ENCODE results near the gene RNGTT. TPM values are rescaled to one million over a fixed set of nuclear protein-coding genes. Genes with fewer than 3 reads are reported as not detected.

RNGTT gene
- total and polyA plus RNA-seq, 12 donors: 3.1 to 10.9 (median 8.6) TPM

DNA sequence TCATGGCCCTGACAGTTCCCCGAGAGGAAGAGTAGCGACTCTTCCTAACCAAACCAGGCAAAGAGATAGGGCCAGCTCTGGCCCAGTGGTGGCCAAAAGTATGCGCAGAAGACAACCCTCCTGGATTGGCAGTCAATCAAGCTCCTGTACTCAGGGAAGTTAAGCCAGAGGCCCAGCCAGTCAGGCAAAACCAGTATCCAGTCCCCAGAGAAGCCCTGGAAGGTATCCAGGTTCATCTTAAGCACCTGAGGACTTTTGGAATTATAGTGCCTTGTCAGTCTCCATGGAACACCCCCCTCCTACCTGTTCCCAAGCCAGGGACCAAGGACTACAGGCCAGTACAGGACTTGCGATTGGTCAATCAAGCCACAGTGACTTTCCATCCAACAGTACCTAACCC lies 298.3 kb downstream of the RNGTT start:
- Histone ChIP-seq H3K27ac (no peak overlapping the region), H3K4me1 (no peaks in the 10 kb centered on the region), H3K4me3 (no peak overlapping the region), H3K27me3 (no peaks in the 10 kb centered on the region), H3K9me3 (peaks cover 0 to 51% (median 17%) of the 10 kb centered on the region in 11 donors), H3K36me3 (peaks cover 0 to 2% (median 0%) of the 10 kb centered on the region in 9 donors)
- TF ChIP-seq, protein P1, sequence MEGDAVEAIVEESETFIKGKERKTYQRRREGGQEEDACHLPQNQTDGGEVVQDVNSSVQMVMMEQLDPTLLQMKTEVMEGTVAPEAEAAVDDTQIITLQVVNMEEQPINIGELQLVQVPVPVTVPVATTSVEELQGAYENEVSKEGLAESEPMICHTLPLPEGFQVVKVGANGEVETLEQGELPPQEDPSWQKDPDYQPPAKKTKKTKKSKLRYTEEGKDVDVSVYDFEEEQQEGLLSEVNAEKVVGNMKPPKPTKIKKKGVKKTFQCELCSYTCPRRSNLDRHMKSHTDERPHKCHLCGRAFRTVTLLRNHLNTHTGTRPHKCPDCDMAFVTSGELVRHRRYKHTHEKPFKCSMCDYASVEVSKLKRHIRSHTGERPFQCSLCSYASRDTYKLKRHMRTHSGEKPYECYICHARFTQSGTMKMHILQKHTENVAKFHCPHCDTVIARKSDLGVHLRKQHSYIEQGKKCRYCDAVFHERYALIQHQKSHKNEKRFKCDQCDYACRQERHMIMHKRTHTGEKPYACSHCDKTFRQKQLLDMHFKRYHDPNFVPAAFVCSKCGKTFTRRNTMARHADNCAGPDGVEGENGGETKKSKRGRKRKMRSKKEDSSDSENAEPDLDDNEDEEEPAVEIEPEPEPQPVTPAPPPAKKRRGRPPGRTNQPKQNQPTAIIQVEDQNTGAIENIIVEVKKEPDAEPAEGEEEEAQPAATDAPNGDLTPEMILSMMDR (IDR thresholded peaks at IDR 0.05): no peak
- intact Hi-C loops (cut with DNase I): no loop called here
- no peak for ATAC-seq
- WGBS, 2 donors: 97 to 98% methylated on average over 4 of the region's 4 CpGs
- no peak for DNase-seq

DNA sequence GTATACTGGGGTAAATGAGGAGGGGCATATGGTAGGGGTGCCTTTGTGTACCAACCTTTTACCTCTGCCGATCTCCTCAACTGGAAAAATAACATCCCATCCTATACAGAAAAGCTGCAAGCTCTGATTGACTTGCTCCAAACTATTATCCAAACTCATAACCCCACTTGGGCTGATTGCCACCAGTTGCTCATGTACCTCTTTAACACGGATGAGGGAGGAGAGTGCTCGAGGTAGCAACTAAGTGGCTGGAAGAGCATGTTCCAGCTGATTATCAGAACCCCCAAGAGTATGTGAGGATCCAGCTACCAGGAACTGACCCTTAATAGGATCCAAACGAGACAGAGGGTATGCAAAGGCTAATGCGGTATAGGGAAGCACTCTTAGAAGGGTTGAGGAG lies 299.6 kb downstream of the RNGTT start:
- Histone ChIP-seq H3K4me3 (no peak overlapping the region), H3K27me3 (no peaks in the 10 kb centered on the region), H3K4me1 (no peaks in the 10 kb centered on the region), H3K36me3 (no peaks in the 10 kb centered on the region), H3K27ac (no peak overlapping the region), H3K9me3 (peaks cover 0 to 51% (median 21%) of the 10 kb centered on the region in 11 donors)
- WGBS, 2 donors: 98% methylated on average over 5 of the region's 5 CpGs
- ATAC-seq (no peak), DNase-seq (no peak)
- TF ChIP-seq, protein P1 (IDR thresholded peaks at IDR 0.05): no peak
- intact Hi-C loops (cut with DNase I): no loop called here

DNA sequence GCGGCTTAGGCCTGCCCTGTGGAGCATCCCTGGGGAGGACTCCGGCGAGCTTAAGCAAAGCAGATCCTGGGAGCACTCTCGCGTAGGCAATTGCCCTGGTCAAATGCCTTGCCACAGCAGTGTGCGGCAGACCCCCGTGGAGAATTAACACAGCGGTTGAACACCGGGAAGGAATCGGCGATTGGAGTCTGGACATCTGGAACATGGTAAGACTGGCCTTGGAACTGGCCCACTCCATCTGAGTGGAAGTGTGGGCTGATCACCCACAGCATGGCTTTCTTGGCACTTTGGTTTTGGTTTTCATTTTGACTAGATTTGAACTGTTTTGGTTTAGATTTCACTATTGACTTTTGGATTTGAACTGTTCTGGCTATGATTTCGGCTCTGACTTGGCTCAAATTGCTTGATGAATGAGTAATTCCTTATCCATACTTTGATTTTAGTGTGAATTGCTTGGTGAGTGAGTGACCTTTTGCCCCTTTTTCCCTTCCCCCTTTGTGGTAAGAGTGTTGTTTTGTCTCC lies 300.7 kb downstream of the RNGTT start:
- ATAC-seq: no peak
- Histone ChIP-seq H3K36me3 (peaks cover 0 to 3% (median 0%) of the 10 kb centered on the region in 9 donors), H3K9me3 (peaks cover 0 to 60% (median 23%) of the 10 kb centered on the region in 11 donors), H3K4me3 (no peak overlapping the region), H3K27me3 (no peaks in the 10 kb centered on the region), H3K27ac (no peak overlapping the region), H3K4me1 (no peaks in the 10 kb centered on the region)
- TF ChIP-seq, protein P1 (IDR thresholded peaks at IDR 0.05): no peak
- intact Hi-C loops (cut with DNase I): no loop called here
- DNase-seq: no peak
- 98 to 99% methylated on average over 12 of the region's 12 CpGs for WGBS, 2 donors

- H3K36me3 ChIP-seq: peaks cover 0 to 8% (median 0%) of the 10 kb centered on the region in 9 donors
- TF ChIP-seq, protein P1 (IDR thresholded peaks at IDR 0.05): no peak
- H3K27me3 ChIP-seq: no peaks in the 10 kb centered on the region
- ATAC-seq: no peak
- no peak for DNase-seq
- peaks cover 0 to 65% (median 23%) of the 10 kb centered on the region in 11 donors for H3K9me3 ChIP-seq
- WGBS, 2 donors: 73 to 83% methylated on average over 5 of the region's 5 CpGs
- no peak overlapping the region for H3K27ac ChIP-seq
- H3K4me3 ChIP-seq: no peak overlapping the region
- H3K4me1 ChIP-seq: no peaks in the 10 kb centered on the region
- intact Hi-C loops (cut with DNase I): no loop called here
These were observed 301.2 kb downstream of the RNGTT start for GRCh38 chr6:88662163-88662580.

All from heart right ventricle (tissue), 16 donors.